Mesenchymal stem cell (in vitro differentiated cells and primary cell): Measurements from ENCODE around the gene RECK.

ENCODE experiments used
- DNase-seq: peaks from one replicate; pipeline ENCODE4 v3.0.0-alpha.2; 2013
- H2AFZ ChIP-seq: one replicate; pipeline ENCODE4 v1.6.1; 2013; ENCODE audit warnings: low read depth, mild to moderate bottlenecking, control low read depth, inconsistent platforms, low read length, moderate library complexity
- H2AK5ac ChIP-seq: 2 replicates; pipeline ENCODE4 v1.6.1; 2013; ENCODE audit warnings: low read length, moderate library complexity, mild to moderate bottlenecking, inconsistent platforms; ENCODE audit not compliant: severe bottlenecking
- H2BK120ac ChIP-seq: one replicate; pipeline ENCODE4 v1.6.1; 2013; ENCODE audit warnings: low read depth, mild to moderate bottlenecking, inconsistent platforms, low read length, moderate library complexity
- H2BK12ac ChIP-seq, 2 experiments: one replicate each; pipeline ENCODE4 v1.6.1; 2013; ENCODE audit warnings: inconsistent platforms in 2 of 2, low read length in 2 of 2, mild to moderate bottlenecking in 2 of 2, moderate library complexity in 2 of 2, control low read depth in 1 of 2
- H2BK15ac ChIP-seq: one replicate; pipeline ENCODE4 v1.6.1; 2013; ENCODE audit warnings: mild to moderate bottlenecking, low read depth, inconsistent platforms; ENCODE audit not compliant: poor library complexity, severe bottlenecking
- H2BK5ac ChIP-seq: 2 replicates; pipeline ENCODE4 v1.6.1; 2013; ENCODE audit warnings: low read depth, mild to moderate bottlenecking, low read length, control low read depth, inconsistent platforms; ENCODE audit not compliant: poor library complexity, severe bottlenecking
- H3K14ac ChIP-seq, 2 experiments: one replicate each; pipeline ENCODE4 v1.6.1; 2013; ENCODE audit warnings: inconsistent platforms in 2 of 2, low read length in 2 of 2, control low read depth in 1 of 2, mild to moderate bottlenecking in 1 of 2, moderate library complexity in 1 of 2
- H3K18ac ChIP-seq, 2 experiments: one replicate each; pipeline ENCODE4 v1.6.1; 2013; ENCODE audit warnings: inconsistent platforms in 2 of 2, low read length in 2 of 2, control low read depth in 1 of 2, low read depth in 1 of 2, mild to moderate bottlenecking in 1 of 2
- H3K23ac ChIP-seq, 2 experiments: one replicate each; pipeline ENCODE4 v1.6.1; 2013; ENCODE audit warnings: inconsistent platforms in 2 of 2, low read length in 2 of 2, mild to moderate bottlenecking in 2 of 2, moderate library complexity in 2 of 2, control low read depth in 1 of 2
- H3K27ac ChIP-seq: 2 replicates; pipeline ENCODE4 v1.5.1; 2013; ENCODE audit warnings: mild to moderate bottlenecking, moderate library complexity, low read length, control low read depth, inconsistent platforms; ENCODE audit not compliant: poor library complexity, severe bottlenecking
- H3K27me3 ChIP-seq, 2 experiments: 2 replicates each; pipeline versions ENCODE4 v1.6.1 to v1.7.0; 2013; ENCODE audit warnings: low read length in 2 of 2, mild to moderate bottlenecking in 2 of 2, moderate library complexity in 2 of 2, control low read depth in 1 of 2, inconsistent platforms in 1 of 2; ENCODE audit not compliant: control insufficient read depth in 1 of 2, insufficient read depth in 1 of 2
- H3K36me3 ChIP-seq, 2 experiments: 2 replicates each; pipeline versions ENCODE4 v1.6.1 to v1.7.0; 2013; ENCODE audit warnings: low read length in 2 of 2, control low read depth in 1 of 2, inconsistent platforms in 1 of 2, low read depth in 1 of 2, mild to moderate bottlenecking in 1 of 2; ENCODE audit not compliant: insufficient read depth in 2 of 2, control insufficient read depth in 1 of 2
- H3K4ac ChIP-seq, 2 experiments: one replicate each; pipeline ENCODE4 v1.6.1; 2013; ENCODE audit warnings: inconsistent platforms in 2 of 2, low read length in 2 of 2, mild to moderate bottlenecking in 2 of 2, moderate library complexity in 2 of 2, control low read depth in 1 of 2, low read depth in 1 of 2
- H3K4me1 ChIP-seq: 2 replicates; pipeline ENCODE4 v1.6.1; 2013; ENCODE audit warnings: low read depth, low read length, control low read depth; ENCODE audit not compliant: control insufficient read depth, insufficient read depth
- H3K4me2 ChIP-seq: 2 replicates; pipeline ENCODE4 v1.6.1; 2013; ENCODE audit warnings: low read length, mild to moderate bottlenecking, inconsistent platforms; ENCODE audit not compliant: poor library complexity, severe bottlenecking
- H3K4me3 ChIP-seq, 2 experiments: 2 replicates each; pipeline versions ENCODE4 v1.5.1 to v1.7.0; 2013; ENCODE audit warnings: low read length in 2 of 2, mild to moderate bottlenecking in 2 of 2, control low read depth in 1 of 2, low read depth in 1 of 2; ENCODE audit not compliant: insufficient read depth in 1 of 2
- H3K79me1 ChIP-seq: replicated peaks from 2 replicates; pipeline ENCODE4 v1.6.1; 2013; ENCODE audit warnings: mild to moderate bottlenecking, control low read depth, low read length, inconsistent platforms; ENCODE audit not compliant: poor library complexity, severe bottlenecking
- H3K9ac ChIP-seq: 2 replicates; pipeline ENCODE4 v1.7.0; 2013; ENCODE audit warnings: mild to moderate bottlenecking, low read length, moderate library complexity
- H3K9me3 ChIP-seq: 2 replicates; pipeline ENCODE4 v1.7.0; 2013; ENCODE audit warnings: mild to moderate bottlenecking, low read length; ENCODE audit not compliant: control insufficient read depth
- H4K8ac ChIP-seq: one replicate; pipeline ENCODE4 v1.6.1; 2013; ENCODE audit warnings: inconsistent platforms, mild to moderate bottlenecking, low read length, moderate library complexity
- H4K91ac ChIP-seq: one replicate; pipeline ENCODE4 v1.6.1; 2013; ENCODE audit warnings: mild to moderate bottlenecking, low read length, inconsistent platforms
- WGBS: methylation state at CpG from one replicate; pipeline ENCODE4 v1.1.7; 2013; ENCODE audit warnings: mixed read lengths; 5-methylcytosine and 5-hydroxymethylcytosine counted together

RECK gene

DNA sequence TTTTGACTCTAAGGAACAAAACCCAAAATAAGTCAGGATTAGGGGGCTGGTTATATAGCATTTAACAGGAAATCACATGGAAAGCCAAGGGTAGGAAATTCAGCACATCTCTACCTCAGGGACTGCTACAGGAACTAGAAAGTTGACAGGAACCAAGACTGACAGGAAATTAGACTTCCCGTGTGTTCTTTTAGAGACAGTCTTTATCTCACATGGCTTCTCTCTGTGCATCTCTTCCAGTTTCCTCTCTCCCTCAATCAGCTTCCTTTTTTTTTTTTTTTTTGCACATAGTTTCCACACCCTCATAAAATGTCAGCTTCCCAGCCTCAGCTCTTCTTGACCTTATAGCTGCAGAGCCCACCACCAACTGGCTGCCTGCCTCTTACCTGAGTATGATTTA is 4.8 kb downstream of the RECK start:
- no peak overlapping the region for H3K4me2 ChIP-seq
- H4K8ac ChIP-seq, result no peak overlapping the region
- peaks cover 9% of the 10 kb centered on the region for H3K79me1 ChIP-seq
- no peak overlapping the region for H3K18ac ChIP-seq
- H3K9me3 ChIP-seq, result no peaks in the 10 kb centered on the region
- DNase-seq, result no peak
- no peak overlapping the region for H2BK5ac ChIP-seq
- H2BK120ac ChIP-seq, result no peak overlapping the region
- 0% methylated on average over 1 of the region's 1 CpG for WGBS
- H2BK12ac ChIP-seq, result no peak overlapping the region
- H3K27me3 ChIP-seq, result no peaks in the 10 kb centered on the region
- no peak overlapping the region for H3K4ac ChIP-seq
- no peaks in the 10 kb centered on the region for H3K36me3 ChIP-seq
- no peak overlapping the region for H2AK5ac ChIP-seq
- no peak overlapping the region for H2AFZ ChIP-seq
- no peak overlapping the region for H3K27ac ChIP-seq
- peak overlapping the region in 1 of 2 experiments; percentile 86 for H3K4me3 ChIP-seq
- H4K91ac ChIP-seq, result no peak overlapping the region
- no peak overlapping the region for H2BK15ac ChIP-seq
- H3K14ac ChIP-seq, result no peak overlapping the region
- peak overlapping the region; percentile 97 for H3K9ac ChIP-seq
- H3K4me1 ChIP-seq, result peaks cover 3% of the 10 kb centered on the region
- no peak overlapping the region for H3K23ac ChIP-seq

DNA sequence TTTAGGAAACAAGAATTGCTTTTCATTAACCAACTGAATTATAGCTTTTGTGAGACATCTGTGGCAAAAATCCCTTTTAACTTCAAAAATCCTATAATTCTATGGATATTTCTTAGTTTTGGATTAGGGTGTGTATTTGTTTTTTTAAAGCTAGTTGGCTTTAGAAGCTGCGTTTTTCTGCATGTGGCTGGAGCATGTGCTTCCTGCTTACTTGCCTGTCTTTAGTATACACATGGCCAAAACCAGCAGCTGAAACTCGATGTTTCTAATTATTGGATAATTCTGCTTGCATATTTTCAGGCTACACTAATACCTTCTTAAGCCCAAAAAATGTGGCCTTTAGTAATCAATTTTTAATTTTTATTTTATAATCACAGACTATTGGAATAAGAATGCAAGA is 8.9 kb downstream of the RECK start:
- no peak overlapping the region for H2BK12ac ChIP-seq
- H3K9ac ChIP-seq, result peak overlapping the region; percentile 75
- no peak overlapping the region for H3K4ac ChIP-seq
- no peak overlapping the region for H3K4me3 ChIP-seq
- no peak overlapping the region for H2BK5ac ChIP-seq
- H3K27ac ChIP-seq, result no peak overlapping the region
- no peaks in the 10 kb centered on the region for H3K27me3 ChIP-seq
- H3K4me2 ChIP-seq, result no peak overlapping the region
- H4K8ac ChIP-seq, result no peak overlapping the region
- H3K79me1 ChIP-seq, result peaks cover 17% of the 10 kb centered on the region
- no peak overlapping the region for H4K91ac ChIP-seq
- no peak overlapping the region for H2BK15ac ChIP-seq
- no peaks in the 10 kb centered on the region for H3K9me3 ChIP-seq
- no peak overlapping the region for H3K14ac ChIP-seq
- H3K36me3 ChIP-seq, result peaks cover 0 to 12% of the 10 kb centered on the region in 2 experiments
- H2AFZ ChIP-seq, result no peak overlapping the region
- H2BK120ac ChIP-seq, result no peak overlapping the region
- H2AK5ac ChIP-seq, result no peak overlapping the region
- WGBS, result 0% methylated on average over 1 of the region's 2 CpGs
- no peak overlapping the region for H3K23ac ChIP-seq
- no peaks in the 10 kb centered on the region for H3K4me1 ChIP-seq
- no peak overlapping the region for H3K18ac ChIP-seq
- no peak for DNase-seq

DNA sequence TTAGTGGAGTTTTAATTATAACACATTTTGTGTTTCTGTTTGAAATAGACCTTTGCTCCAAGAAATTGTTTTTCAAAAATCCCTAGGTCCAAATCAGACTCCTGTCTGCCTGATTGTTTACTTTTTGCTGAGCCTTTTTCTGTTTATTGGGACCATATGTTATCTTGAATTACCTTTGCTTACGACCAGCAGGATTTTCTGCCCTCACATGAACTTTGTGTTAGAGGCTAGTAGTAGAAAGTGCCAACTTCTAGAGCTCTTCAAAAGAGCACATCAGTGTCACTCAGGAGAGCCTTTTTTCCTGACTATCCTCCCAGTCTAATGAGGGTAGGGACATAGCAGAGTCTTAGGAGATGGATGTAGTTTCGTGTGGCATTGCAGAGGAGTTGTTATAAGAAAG is 10.2 kb downstream of the RECK start:
- H3K4me3 ChIP-seq, result no peak overlapping the region
- H2BK120ac ChIP-seq, result no peak overlapping the region
- no peak overlapping the region for H4K91ac ChIP-seq
- DNase-seq, result no peak
- no peak overlapping the region for H3K4ac ChIP-seq
- no peaks in the 10 kb centered on the region for H3K27me3 ChIP-seq
- H3K4me2 ChIP-seq, result no peak overlapping the region
- no peak overlapping the region for H2AFZ ChIP-seq
- H3K18ac ChIP-seq, result no peak overlapping the region
- H3K14ac ChIP-seq, result no peak overlapping the region
- no peaks in the 10 kb centered on the region for H3K4me1 ChIP-seq
- H3K79me1 ChIP-seq, result peaks cover 17% of the 10 kb centered on the region
- peak overlapping the region in 1 of 2 experiments; percentile 72 for H3K23ac ChIP-seq
- H2AK5ac ChIP-seq, result no peak overlapping the region
- peaks cover 0 to 18% of the 10 kb centered on the region in 2 experiments for H3K36me3 ChIP-seq
- H2BK15ac ChIP-seq, result no peak overlapping the region
- H2BK5ac ChIP-seq, result no peak overlapping the region
- no peaks in the 10 kb centered on the region for H3K9me3 ChIP-seq
- H4K8ac ChIP-seq, result no peak overlapping the region
- H2BK12ac ChIP-seq, result no peak overlapping the region
- no peak overlapping the region for H3K9ac ChIP-seq
- 57% methylated on average over 2 of the region's 2 CpGs for WGBS
- no peak overlapping the region for H3K27ac ChIP-seq

DNA sequence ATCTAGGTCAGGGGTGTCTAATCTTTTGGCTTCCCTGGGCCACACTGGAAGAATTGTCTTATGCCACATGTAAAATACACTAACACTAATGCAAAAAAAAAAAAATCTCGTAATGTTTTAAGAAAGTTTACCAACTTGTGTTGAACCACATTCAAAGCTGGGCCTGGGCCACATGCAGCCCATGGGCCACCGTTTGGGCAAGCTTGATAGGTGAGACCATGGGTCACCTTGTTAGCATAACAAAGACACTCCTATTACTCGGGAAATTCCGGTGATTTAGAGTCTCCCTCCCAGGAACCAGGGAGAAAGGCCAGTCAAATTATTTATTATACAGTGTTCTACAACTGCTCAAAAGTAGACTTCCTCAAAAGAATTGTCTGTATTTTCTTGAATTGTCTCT is 12.7 kb downstream of the RECK start:
- no peaks in the 10 kb centered on the region for H3K27me3 ChIP-seq
- H2AK5ac ChIP-seq, result no peak overlapping the region
- H3K14ac ChIP-seq, result no peak overlapping the region
- no peak overlapping the region for H2BK120ac ChIP-seq
- H2AFZ ChIP-seq, result no peak overlapping the region
- no peak overlapping the region for H3K4me3 ChIP-seq
- no peak overlapping the region for H2BK12ac ChIP-seq
- H3K79me1 ChIP-seq, result peaks cover 17% of the 10 kb centered on the region
- no peak overlapping the region for H3K9ac ChIP-seq
- H3K4me2 ChIP-seq, result no peak overlapping the region
- 54% methylated on average over 2 of the region's 4 CpGs for WGBS
- H3K4ac ChIP-seq, result no peak overlapping the region
- no peak overlapping the region for H3K23ac ChIP-seq
- H3K9me3 ChIP-seq, result no peaks in the 10 kb centered on the region
- no peak overlapping the region for H2BK5ac ChIP-seq
- DNase-seq, result no peak
- H4K91ac ChIP-seq, result no peak overlapping the region
- no peak overlapping the region for H4K8ac ChIP-seq
- no peak overlapping the region for H3K27ac ChIP-seq
- no peak overlapping the region for H2BK15ac ChIP-seq
- no peak overlapping the region for H3K18ac ChIP-seq
- H3K36me3 ChIP-seq, result peaks cover 0 to 42% of the 10 kb centered on the region in 2 experiments
- H3K4me1 ChIP-seq, result no peaks in the 10 kb centered on the region
